ENCODE results near the gene BMPR1A. TPM values are rescaled to one million over a fixed set of nuclear protein-coding genes. Genes with fewer than 3 reads are reported as not detected.
A peak's percentile ranks its signal among the peaks of the same experiment; 100 is the strongest.

The BMPR1A gene
- total and polyA plus RNA-seq, 10 of the 15 experiments (the other 5 are each of a cell fraction or from before 2014, with no cell fraction given): 2.3 to 22.7 (median 13.1) TPM

DNA sequence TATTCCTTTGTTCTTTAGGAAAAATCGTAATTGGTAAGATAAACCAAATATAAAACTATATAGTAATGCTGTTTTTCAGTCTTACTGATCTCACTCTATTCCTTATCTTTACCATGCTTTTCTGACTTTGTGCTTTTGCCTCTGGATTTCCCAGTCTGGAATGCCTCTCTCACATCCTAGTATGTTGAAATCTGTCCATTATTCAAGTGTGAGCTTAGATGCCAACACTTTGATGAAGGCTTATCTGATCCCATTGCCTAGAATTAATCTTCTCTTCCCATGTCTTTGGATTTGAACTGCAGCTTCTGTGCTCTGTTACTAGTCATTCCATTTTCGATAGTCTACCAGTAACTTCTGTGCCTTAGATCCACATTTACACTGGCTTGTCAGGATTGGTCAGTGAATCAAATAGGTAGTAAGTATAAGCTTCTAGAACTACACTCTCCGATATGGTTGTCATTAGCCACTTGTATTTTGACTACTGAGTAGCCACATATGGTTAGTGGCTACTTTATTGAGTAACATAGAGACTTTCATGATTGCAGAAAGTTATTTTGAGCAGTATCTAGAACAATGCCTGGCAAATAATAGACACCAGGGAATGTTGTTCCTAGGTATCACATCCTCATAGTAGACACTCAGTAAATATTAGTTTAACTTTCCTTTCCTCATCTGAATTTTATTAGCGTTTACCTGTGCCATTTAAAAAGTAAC is 92.9 kb downstream of the BMPR1A start (continued):
- TF ChIP-seq NFYB (IDR thresholded peaks at IDR 0.05; ENCODE audit: insufficient read depth, low read depth, low read length): 0 out of 2 replicates have a peak, but pooled peaks have one; percentile 6
- TF ChIP-seq, protein P1, sequence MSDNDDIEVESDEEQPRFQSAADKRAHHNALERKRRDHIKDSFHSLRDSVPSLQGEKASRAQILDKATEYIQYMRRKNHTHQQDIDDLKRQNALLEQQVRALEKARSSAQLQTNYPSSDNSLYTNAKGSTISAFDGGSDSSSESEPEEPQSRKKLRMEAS (IDR thresholded peaks at IDR 0.05; ENCODE audit: low read depth, low read length): no peak
- no peak for TF ChIP-seq ASH2L (IDR thresholded peaks at IDR 0.05; ENCODE audit: borderline replicate concordance, low read depth)
- TF ChIP-seq, protein P2, sequence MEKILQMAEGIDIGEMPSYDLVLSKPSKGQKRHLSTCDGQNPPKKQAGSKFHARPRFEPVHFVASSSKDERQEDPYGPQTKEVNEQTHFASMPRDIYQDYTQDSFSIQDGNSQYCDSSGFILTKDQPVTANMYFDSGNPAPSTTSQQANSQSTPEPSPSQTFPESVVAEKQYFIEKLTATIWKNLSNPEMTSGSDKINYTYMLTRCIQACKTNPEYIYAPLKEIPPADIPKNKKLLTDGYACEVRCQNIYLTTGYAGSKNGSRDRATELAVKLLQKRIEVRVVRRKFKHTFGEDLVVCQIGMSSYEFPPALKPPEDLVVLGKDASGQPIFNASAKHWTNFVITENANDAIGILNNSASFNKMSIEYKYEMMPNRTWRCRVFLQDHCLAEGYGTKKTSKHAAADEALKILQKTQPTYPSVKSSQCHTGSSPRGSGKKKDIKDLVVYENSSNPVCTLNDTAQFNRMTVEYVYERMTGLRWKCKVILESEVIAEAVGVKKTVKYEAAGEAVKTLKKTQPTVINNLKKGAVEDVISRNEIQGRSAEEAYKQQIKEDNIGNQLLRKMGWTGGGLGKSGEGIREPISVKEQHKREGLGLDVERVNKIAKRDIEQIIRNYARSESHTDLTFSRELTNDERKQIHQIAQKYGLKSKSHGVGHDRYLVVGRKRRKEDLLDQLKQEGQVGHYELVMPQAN (conservative IDR thresholded peaks at IDR 0.05): no peak
- TF ChIP-seq, protein P3, sequence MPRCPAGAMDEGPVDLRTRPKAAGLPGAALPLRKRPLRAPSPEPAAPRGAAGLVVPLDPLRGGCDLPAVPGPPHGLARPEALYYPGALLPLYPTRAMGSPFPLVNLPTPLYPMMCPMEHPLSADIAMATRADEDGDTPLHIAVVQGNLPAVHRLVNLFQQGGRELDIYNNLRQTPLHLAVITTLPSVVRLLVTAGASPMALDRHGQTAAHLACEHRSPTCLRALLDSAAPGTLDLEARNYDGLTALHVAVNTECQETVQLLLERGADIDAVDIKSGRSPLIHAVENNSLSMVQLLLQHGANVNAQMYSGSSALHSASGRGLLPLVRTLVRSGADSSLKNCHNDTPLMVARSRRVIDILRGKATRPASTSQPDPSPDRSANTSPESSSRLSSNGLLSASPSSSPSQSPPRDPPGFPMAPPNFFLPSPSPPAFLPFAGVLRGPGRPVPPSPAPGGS (IDR thresholded peaks at IDR 0.05; ENCODE audit: borderline replicate concordance, insufficient read depth, low read depth, low read length, poor library complexity, severe bottlenecking): peak; percentile 77
- TF ChIP-seq, protein P4, sequence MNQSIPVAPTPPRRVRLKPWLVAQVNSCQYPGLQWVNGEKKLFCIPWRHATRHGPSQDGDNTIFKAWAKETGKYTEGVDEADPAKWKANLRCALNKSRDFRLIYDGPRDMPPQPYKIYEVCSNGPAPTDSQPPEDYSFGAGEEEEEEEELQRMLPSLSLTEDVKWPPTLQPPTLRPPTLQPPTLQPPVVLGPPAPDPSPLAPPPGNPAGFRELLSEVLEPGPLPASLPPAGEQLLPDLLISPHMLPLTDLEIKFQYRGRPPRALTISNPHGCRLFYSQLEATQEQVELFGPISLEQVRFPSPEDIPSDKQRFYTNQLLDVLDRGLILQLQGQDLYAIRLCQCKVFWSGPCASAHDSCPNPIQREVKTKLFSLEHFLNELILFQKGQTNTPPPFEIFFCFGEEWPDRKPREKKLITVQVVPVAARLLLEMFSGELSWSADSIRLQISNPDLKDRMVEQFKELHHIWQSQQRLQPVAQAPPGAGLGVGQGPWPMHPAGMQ (IDR thresholded peaks at IDR 0.05; ENCODE audit: borderline replicate concordance): no peak
- TF ChIP-seq, protein P5, sequence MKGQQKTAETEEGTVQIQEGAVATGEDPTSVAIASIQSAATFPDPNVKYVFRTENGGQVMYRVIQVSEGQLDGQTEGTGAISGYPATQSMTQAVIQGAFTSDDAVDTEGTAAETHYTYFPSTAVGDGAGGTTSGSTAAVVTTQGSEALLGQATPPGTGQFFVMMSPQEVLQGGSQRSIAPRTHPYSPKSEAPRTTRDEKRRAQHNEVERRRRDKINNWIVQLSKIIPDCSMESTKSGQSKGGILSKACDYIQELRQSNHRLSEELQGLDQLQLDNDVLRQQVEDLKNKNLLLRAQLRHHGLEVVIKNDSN (IDR thresholded peaks at IDR 0.05; ENCODE audit: borderline replicate concordance, extremely low read length, insufficient read depth, low read depth, low read length): no peak
- TF ChIP-seq, protein P6, sequence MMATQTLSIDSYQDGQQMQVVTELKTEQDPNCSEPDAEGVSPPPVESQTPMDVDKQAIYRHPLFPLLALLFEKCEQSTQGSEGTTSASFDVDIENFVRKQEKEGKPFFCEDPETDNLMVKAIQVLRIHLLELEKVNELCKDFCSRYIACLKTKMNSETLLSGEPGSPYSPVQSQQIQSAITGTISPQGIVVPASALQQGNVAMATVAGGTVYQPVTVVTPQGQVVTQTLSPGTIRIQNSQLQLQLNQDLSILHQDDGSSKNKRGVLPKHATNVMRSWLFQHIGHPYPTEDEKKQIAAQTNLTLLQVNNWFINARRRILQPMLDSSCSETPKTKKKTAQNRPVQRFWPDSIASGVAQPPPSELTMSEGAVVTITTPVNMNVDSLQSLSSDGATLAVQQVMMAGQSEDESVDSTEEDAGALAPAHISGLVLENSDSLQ (IDR thresholded peaks at IDR 0.05): no peak
- peak; percentile 54; the same call in 1 of the 2 replicates for TF ChIP-seq SPI1 (IDR thresholded peaks at IDR 0.05; ENCODE audit: borderline replicate concordance, insufficient read depth, low read depth, low read length)
- peak; percentile 77 to 85; a peak in 2 of 4 replicates for TF ChIP-seq EP300 (IDR thresholded peaks at IDR 0.05; ENCODE audit: borderline replicate concordance in 1 of 2, control insufficient read depth in 1 of 2, low read depth in 2 of 2, low read length in 2 of 2)
- peak; percentile 29; the same call in 1 of the 2 replicates for TF ChIP-seq JUND (IDR thresholded peaks at IDR 0.05; ENCODE audit: low read depth, low read length)
- no peak for TF ChIP-seq YBX1 (IDR thresholded peaks at IDR 0.05)
- TF ChIP-seq, protein P7, sequence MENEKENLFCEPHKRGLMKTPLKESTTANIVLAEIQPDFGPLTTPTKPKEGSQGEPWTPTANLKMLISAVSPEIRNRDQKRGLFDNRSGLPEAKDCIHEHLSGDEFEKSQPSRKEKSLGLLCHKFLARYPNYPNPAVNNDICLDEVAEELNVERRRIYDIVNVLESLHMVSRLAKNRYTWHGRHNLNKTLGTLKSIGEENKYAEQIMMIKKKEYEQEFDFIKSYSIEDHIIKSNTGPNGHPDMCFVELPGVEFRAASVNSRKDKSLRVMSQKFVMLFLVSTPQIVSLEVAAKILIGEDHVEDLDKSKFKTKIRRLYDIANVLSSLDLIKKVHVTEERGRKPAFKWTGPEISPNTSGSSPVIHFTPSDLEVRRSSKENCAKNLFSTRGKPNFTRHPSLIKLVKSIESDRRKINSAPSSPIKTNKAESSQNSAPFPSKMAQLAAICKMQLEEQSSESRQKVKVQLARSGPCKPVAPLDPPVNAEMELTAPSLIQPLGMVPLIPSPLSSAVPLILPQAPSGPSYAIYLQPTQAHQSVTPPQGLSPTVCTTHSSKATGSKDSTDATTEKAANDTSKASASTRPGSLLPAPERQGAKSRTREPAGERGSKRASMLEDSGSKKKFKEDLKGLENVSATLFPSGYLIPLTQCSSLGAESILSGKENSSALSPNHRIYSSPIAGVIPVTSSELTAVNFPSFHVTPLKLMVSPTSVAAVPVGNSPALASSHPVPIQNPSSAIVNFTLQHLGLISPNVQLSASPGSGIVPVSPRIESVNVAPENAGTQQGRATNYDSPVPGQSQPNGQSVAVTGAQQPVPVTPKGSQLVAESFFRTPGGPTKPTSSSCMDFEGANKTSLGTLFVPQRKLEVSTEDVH (IDR thresholded peaks at IDR 0.05; ENCODE audit: low read depth, partially characterized antibody): no peak
- no peak for TF ChIP-seq CHD4 (IDR thresholded peaks at IDR 0.05)
- peak; percentile 70; the same call in 1 of the 3 replicates for TF ChIP-seq POU2F2 (IDR thresholded peaks at IDR 0.05; ENCODE audit: borderline replicate concordance, low read depth, low read length)
- TF ChIP-seq NR2F1 (conservative IDR thresholded peaks at IDR 0.05): peak; percentile 36; the same call in 1 of the 2 replicates
- TF ChIP-seq EED (IDR thresholded peaks at IDR 0.05; ENCODE audit: low read depth): peak; percentile 62
- no peak for TF ChIP-seq FOXK2 (IDR thresholded peaks at IDR 0.05)

All from GM12878 (cell line).